Measurements from ENCODE around the gene AHCYL2.

DNA sequence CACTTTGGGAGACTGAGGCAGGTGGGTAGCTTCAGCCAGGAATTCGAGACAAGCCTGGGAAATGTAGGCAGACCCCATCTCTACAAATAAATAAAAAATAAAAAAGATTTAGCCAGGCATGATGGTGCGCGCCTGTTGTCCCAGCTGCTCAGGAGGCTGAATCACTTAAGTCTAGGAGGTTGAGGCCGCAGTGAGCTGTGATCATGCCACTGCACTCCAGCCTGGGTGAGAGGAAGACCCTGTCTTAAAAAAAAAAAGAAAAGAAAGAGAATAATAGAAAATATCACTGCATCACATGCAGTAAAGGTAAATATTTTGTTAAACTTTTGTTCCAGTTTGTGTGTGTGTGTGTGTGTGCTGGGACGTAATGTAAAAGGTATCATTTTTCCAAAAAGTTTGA is 212.4 kb downstream of the AHCYL2 start:
- TF ChIP-seq, protein P1, sequence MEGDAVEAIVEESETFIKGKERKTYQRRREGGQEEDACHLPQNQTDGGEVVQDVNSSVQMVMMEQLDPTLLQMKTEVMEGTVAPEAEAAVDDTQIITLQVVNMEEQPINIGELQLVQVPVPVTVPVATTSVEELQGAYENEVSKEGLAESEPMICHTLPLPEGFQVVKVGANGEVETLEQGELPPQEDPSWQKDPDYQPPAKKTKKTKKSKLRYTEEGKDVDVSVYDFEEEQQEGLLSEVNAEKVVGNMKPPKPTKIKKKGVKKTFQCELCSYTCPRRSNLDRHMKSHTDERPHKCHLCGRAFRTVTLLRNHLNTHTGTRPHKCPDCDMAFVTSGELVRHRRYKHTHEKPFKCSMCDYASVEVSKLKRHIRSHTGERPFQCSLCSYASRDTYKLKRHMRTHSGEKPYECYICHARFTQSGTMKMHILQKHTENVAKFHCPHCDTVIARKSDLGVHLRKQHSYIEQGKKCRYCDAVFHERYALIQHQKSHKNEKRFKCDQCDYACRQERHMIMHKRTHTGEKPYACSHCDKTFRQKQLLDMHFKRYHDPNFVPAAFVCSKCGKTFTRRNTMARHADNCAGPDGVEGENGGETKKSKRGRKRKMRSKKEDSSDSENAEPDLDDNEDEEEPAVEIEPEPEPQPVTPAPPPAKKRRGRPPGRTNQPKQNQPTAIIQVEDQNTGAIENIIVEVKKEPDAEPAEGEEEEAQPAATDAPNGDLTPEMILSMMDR (IDR thresholded peaks at IDR 0.05), result no peak
- TF ChIP-seq EZH2 (IDR thresholded peaks at IDR 0.05), result no peak
- no peak for TF ChIP-seq EZH2phosphoT487 (IDR thresholded peaks at IDR 0.05)
